A549 (cell line): ENCODE data around the gene TRIM72. TPM values are rescaled to one million over a fixed set of nuclear protein-coding genes. Genes with fewer than 3 reads are reported as not detected.

Experiments used
- ATAC-seq, 2 experiments: fragments of 200-7000 bp in 1 of 2; fragments of >200 bp in 1 of 2; cut with Nextera tagmentation in 1 of 2; cut with Tn5 transposase in 1 of 2; 3 replicates each; pipeline versions ENCODE4 v1.8.0 to v1.9.1; 2018 to 2020; ENCODE audit warnings: mild to moderate bottlenecking in 1 of 2, moderate library complexity in 1 of 2
- CTCF ChIA-PET: fragments of 300-600 bp; sonication (Branson Sonifier 250); formaldehyde crosslinking; extraction: SDS; loops from one replicate; lab custom pipeline; 2021; ENCODE audit warnings: antibody characterized with exemption, inconsistent platforms; lab: Yijun Ruan, JAX
- POLR2A ChIA-PET: fragments of 350-600 bp; formaldehyde crosslinking; extraction: SDS; loops from one replicate; lab custom pipeline; 2021; ENCODE audit warnings: antibody characterized with exemption, inconsistent platforms; lab: Yijun Ruan, JAX
- DNase-seq, 2 experiments: peaks; one replicate each; pipeline versions ENCODE4 v3.0.0 to v3.0.0-alpha.2; 2011 to 2016; ENCODE audit warnings: low read depth in 1 of 2, low spot score in 1 of 2
- FAIRE-seq: peaks from 2 replicates; lab custom pipeline; 2011; peaks lifted over from hg19 to GRCh38; lab: Jason Lieb, UNC
- H3K27ac ChIP-seq, 2 experiments: fragments of >200 bp; sonication (Bioruptor Twin); formaldehyde crosslinking; 3 replicates each; pipeline ENCODE4 v1.5.1; 2016 to 2017
- H3K4me1 ChIP-seq: fragments of >200 bp; sonication (Bioruptor Twin); formaldehyde crosslinking; 3 replicates; pipeline ENCODE4 v1.6.1; 2016
- H3K4me2 ChIP-seq: fragments of >200 bp; sonication (Bioruptor Twin); formaldehyde crosslinking; 3 replicates; pipeline ENCODE4 v1.6.1; 2016
- H3K4me3 ChIP-seq: fragments of >200 bp; sonication (Bioruptor Twin); formaldehyde crosslinking; 3 replicates; pipeline ENCODE4 v1.5.1; 2016
- H3K9me3 ChIP-seq: fragments of >200 bp; sonication (Bioruptor Twin); formaldehyde crosslinking; 3 replicates; pipeline ENCODE4 v1.6.1; 2016
- CBX8 ChIP-seq: fragments of 200-600 bp; sonication (generic); IDR thresholded peaks from 2 replicates; pipeline ENCODE4 v1.6.1; 2016
- CTCF ChIP-seq: fragments of >200 bp; sonication (Bioruptor Twin); formaldehyde crosslinking; IDR thresholded peaks from 3 replicates; pipeline ENCODE4 v1.5.1; 2016
- E2F6 ChIP-seq: IDR thresholded peaks from 2 replicates; pipeline ENCODE4 v1.6.1; 2012; ENCODE audit warnings: low read depth, borderline replicate concordance
- EHF ChIP-seq: fragments of 250-450 bp; sonication (Bioruptor Pico); IDR thresholded peaks from 2 replicates; pipeline ENCODE4 v1.5.0; 2020; ENCODE audit warnings: mild to moderate bottlenecking
- EHMT2 ChIP-seq: fragments of 200-600 bp; sonication (generic); IDR thresholded peaks from 2 replicates; pipeline ENCODE4 v1.6.1; 2016; ENCODE audit warnings: antibody characterized with exemption, low read depth, mild to moderate bottlenecking, moderate library complexity
- FOXS1 ChIP-seq: fragments of 250-450 bp; sonication (Bioruptor Pico); IDR thresholded peaks from 2 replicates; pipeline ENCODE4 v1.5.0; 2020; ENCODE audit warnings: mild to moderate bottlenecking, moderate library complexity
- HEYL ChIP-seq: fragments of 250-450 bp; sonication (Bioruptor Pico); IDR thresholded peaks from 2 replicates; pipeline ENCODE4 v1.8.0; 2021; ENCODE audit warnings: mild to moderate bottlenecking, moderate library complexity
- HMGXB4 ChIP-seq: fragments of 250-450 bp; sonication (Bioruptor Pico); IDR thresholded peaks from 2 replicates; pipeline ENCODE4 v1.5.0; 2021; ENCODE audit warnings: mild to moderate bottlenecking, moderate library complexity, borderline replicate concordance
- HOXA7 ChIP-seq: fragments of 250-450 bp; sonication (Bioruptor Pico); IDR thresholded peaks from 2 replicates; pipeline ENCODE4 v1.5.0; 2020; ENCODE audit warnings: mild to moderate bottlenecking, moderate library complexity
- JUN ChIP-seq, 2 experiments: fragments of >200 bp; sonication (Bioruptor Twin); formaldehyde crosslinking; IDR thresholded peaks; 2 replicates in 1 of 2; 3 replicates in 1 of 2; pipeline ENCODE4 v1.6.1; 2016 to 2017
- JUNB ChIP-seq: fragments of >200 bp; sonication (Bioruptor Twin); formaldehyde crosslinking; IDR thresholded peaks from 2 replicates; pipeline ENCODE4 v1.6.1; 2016
- KDM5A ChIP-seq: fragments of 200-600 bp; sonication (generic); IDR thresholded peaks from 2 replicates; pipeline ENCODE4 v1.6.1; 2016; ENCODE audit warnings: antibody characterized with exemption, mild to moderate bottlenecking
- MYC ChIP-seq: IDR thresholded peaks from 2 replicates; pipeline ENCODE4 v1.6.1; 2012; ENCODE audit warnings: mild to moderate bottlenecking, inconsistent platforms, low read length, improper control_type of control experiment, borderline replicate concordance
- NFE2L2 ChIP-seq: fragments of 150-350 bp; conservative IDR thresholded peaks from 2 replicates; pipeline ENCODE4 v1.6.1; 2014; ENCODE audit warnings: low read length
- PBX3 ChIP-seq: IDR thresholded peaks from 2 replicates; pipeline ENCODE4 v1.6.1; 2012
- POLR2A ChIP-seq: IDR thresholded peaks from 2 replicates; pipeline ENCODE4 v1.6.1; 2012; ENCODE audit warnings: mild to moderate bottlenecking, low read length
- POLR2AphosphoS2 ChIP-seq: conservative IDR thresholded peaks from 2 replicates; pipeline ENCODE4 v1.6.1; 2012; ENCODE audit warnings: low read length, improper control_type of control experiment, inconsistent platforms
- RAD21 ChIP-seq, 2 experiments: fragments of >200 bp in 1 of 2; sonication (Bioruptor Twin) in 1 of 2; formaldehyde crosslinking in 1 of 2; IDR thresholded peaks in 1 of 2; conservative IDR thresholded peaks in 1 of 2; 2 replicates in 1 of 2; 3 replicates in 1 of 2; pipeline ENCODE4 v1.6.1; 2012 to 2018; ENCODE audit warnings: inconsistent platforms in 1 of 2
- RARB ChIP-seq: fragments of 250-450 bp; sonication (Bioruptor Pico); IDR thresholded peaks from 2 replicates; pipeline ENCODE4 v1.8.0; 2021; ENCODE audit warnings: mild to moderate bottlenecking, moderate library complexity
- RCOR1 ChIP-seq: fragments of 150-350 bp; IDR thresholded peaks from 2 replicates; pipeline ENCODE4 v1.6.1; 2014; ENCODE audit warnings: antibody characterized with exemption, low read length, low read depth
- RFX5 ChIP-seq: fragments of 450-650 bp; IDR thresholded peaks from 2 replicates; pipeline ENCODE4 v1.7.1; 2014; ENCODE audit warnings: antibody characterized with exemption, mild to moderate bottlenecking, moderate library complexity
- RNF2 ChIP-seq: fragments of 200-600 bp; sonication (generic); IDR thresholded peaks from 2 replicates; pipeline ENCODE4 v1.6.1; 2016; ENCODE audit warnings: low read depth, mild to moderate bottlenecking, antibody characterized with exemption, moderate library complexity, borderline replicate concordance
- SMC3 ChIP-seq: fragments of >200 bp; sonication (Bioruptor Twin); formaldehyde crosslinking; IDR thresholded peaks from 3 replicates; pipeline ENCODE4 v1.6.1; 2018; ENCODE audit warnings: inconsistent platforms
- TFCP2L1 ChIP-seq: fragments of 250-450 bp; sonication (Bioruptor Pico); IDR thresholded peaks from 2 replicates; pipeline ENCODE4 v1.5.0; 2021; ENCODE audit warnings: mild to moderate bottlenecking
- ZFP36 ChIP-seq: fragments of 450-650 bp; IDR thresholded peaks from 2 replicates; pipeline ENCODE4 v1.6.1; 2014; ENCODE audit warnings: borderline replicate concordance; ENCODE audit not compliant: partially characterized antibody
- ZNF302 ChIP-seq: fragments of 250-450 bp; sonication (Bioruptor Pico); IDR thresholded peaks from 2 replicates; pipeline ENCODE4 v1.9.0; 2021; ENCODE audit warnings: inconsistent platforms, mild to moderate bottlenecking, moderate library complexity
- WGBS: methylation state at CpG from one replicate; pipeline ENCODE4 v1.1.6; 2017; ENCODE audit errors: missing lambda C conversion rate; 5-methylcytosine and 5-hydroxymethylcytosine counted together
- polyA plus RNA-seq, 4 experiments: library from polyadenylated mRNA; depleted of rRNA in 3 of 4; stranded (reverse); fragments of >200 nt; fragmentation: RNase III in 1 of 4; extraction: RNeasy Plus Mini Kit Qiagen cat#74134 plus additional on column Dnase treatment in 1 of 4; gene quantifications; 2 replicates in 3 of 4; 3 replicates in 1 of 4; pipeline ENCODE4 v1.2.3, GENCODE V29; 2011 to 2017
- TF ChIP-seq, protein P1 (sequence below): fragments of 250-450 bp; sonication (Bioruptor Pico); IDR thresholded peaks from 2 replicates; pipeline ENCODE4 v1.5.0; 2020; ENCODE audit warnings: low read depth, mild to moderate bottlenecking, moderate library complexity

The TRIM72 gene
- polyA plus RNA-seq, 2 of the 4 experiments (the other 2 are of a cell fraction) = 0.04 TPM; not detected in 1

DNA sequence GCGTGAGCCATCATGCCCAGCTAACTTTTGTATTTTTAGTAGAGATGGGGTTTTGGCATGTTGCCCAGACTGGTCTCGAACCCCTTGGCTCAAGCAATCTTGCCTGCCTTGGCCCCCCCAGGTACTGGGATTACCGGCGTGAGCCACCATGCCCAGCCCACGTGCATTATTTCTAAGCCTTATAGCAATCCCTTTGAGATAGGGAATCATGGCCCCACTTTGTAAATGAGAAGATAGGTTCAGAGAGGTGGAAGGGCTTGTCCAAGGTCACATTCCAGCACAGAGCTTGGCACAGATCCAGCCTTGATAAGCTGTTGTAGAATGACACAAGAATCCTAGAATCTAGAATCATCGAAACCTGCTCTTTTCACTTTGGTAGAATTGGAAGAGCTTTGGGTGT lies 7.1 kb upstream of the TRIM72 start:
- no peak for ATAC-seq
- no peak overlapping the region for H3K4me3 ChIP-seq
- no peak overlapping the region for H3K4me2 ChIP-seq
- H3K4me1 ChIP-seq = peaks cover 14% of the 10 kb centered on the region
- no peak for FAIRE-seq
- TF ChIP-seq TFCP2L1 (CRISPR knock-in tag) (no peak), ZFP36 (no peak), POLR2A (no peak), EHF (CRISPR knock-in tag) (no peak)
- WGBS = 66% methylated on average over 6 of the region's 6 CpGs
- CTCF ChIA-PET = interaction anchor here (0.9 to 1.4 kb wide), 6 partner anchors 61 to 662 kb away, joined by 3 to 4 read pairs (median 3); partner anchors contain the start of gene ZNF843
- no peaks in the 10 kb centered on the region for H3K9me3 ChIP-seq
- DNase-seq = no peak
- POLR2A ChIA-PET = interaction anchor here (0.5 kb wide), 1 partner anchor 41 kb away, joined by 3 read pairs; no protein-coding TSS in a partner anchor
- no peak overlapping the region for H3K27ac ChIP-seq

GRCh38 chr16:31213342-31213741 lies 577 bp upstream of the TRIM72 start:
- no peaks in the 10 kb centered on the region for H3K9me3 ChIP-seq
- no peak overlapping the region for H3K4me3 ChIP-seq
- H3K27ac ChIP-seq = no peak overlapping the region
- H3K4me2 ChIP-seq = no peak overlapping the region
- CTCF ChIA-PET = interaction anchor here (1.6 kb wide), 2 partner anchors 120 to 229 kb away, joined by 4 to 5 read pairs; partner anchors contain the start of gene ZNF843
- FAIRE-seq (no peak), ATAC-seq (no peak), DNase-seq (no peak)
- TF ChIP-seq FOXS1 (no peak), RFX5 (no peak), JUN (IDR thresholded peaks at IDR 0.05) (no peak), E2F6 (no peak), POLR2A (no peak), HOXA7 (CRISPR knock-in tag) (no peak), MYC (no peak), RCOR1 (no peak), RAD21 (conservative IDR thresholded peaks at IDR 0.05 in 1 of 2, IDR thresholded peaks at IDR 0.05 in 1 of 2) (no peak), CTCF (no peak), POLR2AphosphoS2 (no peak), RARB (CRISPR knock-in tag) (no peak), HMGXB4 (CRISPR knock-in tag) (no peak), SMC3 (no peak)
- peaks cover 5% of the 10 kb centered on the region; the same call in 2 of the 3 replicates for H3K4me1 ChIP-seq
- POLR2A ChIA-PET = no interaction called here
- 92% methylated on average over 1 of the region's 1 CpG for WGBS

DNA sequence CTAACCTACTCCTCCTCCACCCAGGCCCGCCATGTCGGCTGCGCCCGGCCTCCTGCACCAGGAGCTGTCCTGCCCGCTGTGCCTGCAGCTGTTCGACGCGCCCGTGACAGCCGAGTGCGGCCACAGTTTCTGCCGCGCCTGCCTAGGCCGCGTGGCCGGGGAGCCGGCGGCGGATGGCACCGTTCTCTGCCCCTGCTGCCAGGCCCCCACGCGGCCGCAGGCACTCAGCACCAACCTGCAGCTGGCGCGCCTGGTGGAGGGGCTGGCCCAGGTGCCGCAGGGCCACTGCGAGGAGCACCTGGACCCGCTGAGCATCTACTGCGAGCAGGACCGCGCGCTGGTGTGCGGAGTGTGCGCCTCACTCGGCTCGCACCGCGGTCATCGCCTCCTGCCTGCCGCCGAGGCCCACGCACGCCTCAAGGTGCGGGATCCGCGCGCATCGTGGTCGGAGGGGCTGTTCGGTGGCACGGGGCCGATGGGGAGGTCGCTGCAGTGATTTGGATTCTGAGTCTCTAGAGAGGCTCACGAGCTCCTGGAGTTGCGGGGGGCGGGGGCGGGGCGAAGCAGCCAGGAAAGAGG lies 878 bp downstream of the TRIM72 start:
- Histone ChIP-seq H3K9me3 (no peaks in the 10 kb centered on the region), H3K27ac (peak overlapping the region in 1 of 2 experiments; percentile 82; a peak in 4 of 6 replicates), H3K4me3 (peak overlapping the region; percentile 53), H3K4me1 (peaks cover 5% of the 10 kb centered on the region; the same call in 2 of the 3 replicates), H3K4me2 (peak overlapping the region; percentile 97)
- 95% methylated on average over 47 of the region's 58 CpGs for WGBS
- ATAC-seq (no peak), DNase-seq (no peak), FAIRE-seq (no peak)
- CTCF ChIA-PET = interaction anchor here (1.0 to 1.6 kb wide), 3 partner anchors 72 to 170 kb away, joined by 3 to 4 read pairs (median 3); no protein-coding TSS in a partner anchor
- POLR2A ChIA-PET = interaction anchor here (0.6 to 1.1 kb wide), 2 partner anchors 35 to 73 kb away, joined by 4 read pairs; partner anchors contain the start of gene FUS
- TF ChIP-seq CBX8 = no peak
- no peak for TF ChIP-seq POLR2A
- TF ChIP-seq JUNB = no peak
- no peak for TF ChIP-seq KDM5A
- TF ChIP-seq MYC = no peak
- no peak for TF ChIP-seq E2F6
- no peak for TF ChIP-seq HEYL (CRISPR knock-in tag)
- TF ChIP-seq PBX3 = no peak
- TF ChIP-seq EHMT2 = no peak
- TF ChIP-seq ZNF302 (CRISPR knock-in tag) = no peak
- TF ChIP-seq NFE2L2 = no peak
- no peak for TF ChIP-seq TFCP2L1 (CRISPR knock-in tag)
- TF ChIP-seq, protein P1, sequence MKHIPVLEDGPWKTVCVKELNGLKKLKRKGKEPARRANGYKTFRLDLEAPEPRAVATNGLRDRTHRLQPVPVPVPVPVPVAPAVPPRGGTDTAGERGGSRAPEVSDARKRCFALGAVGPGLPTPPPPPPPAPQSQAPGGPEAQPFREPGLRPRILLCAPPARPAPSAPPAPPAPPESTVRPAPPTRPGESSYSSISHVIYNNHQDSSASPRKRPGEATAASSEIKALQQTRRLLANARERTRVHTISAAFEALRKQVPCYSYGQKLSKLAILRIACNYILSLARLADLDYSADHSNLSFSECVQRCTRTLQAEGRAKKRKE (CRISPR knock-in tag) = no peak
- no peak for TF ChIP-seq POLR2AphosphoS2
- no peak for TF ChIP-seq RNF2
